GM20000 (cell line): ENCODE measurements around the gene STX8.

Experiments
- DNase-seq: peaks from one replicate; pipeline ENCODE4 v3.0.0; 2012; ENCODE audit warnings: low spot score
- CTCF ChIP-seq: IDR thresholded peaks from 2 replicates; pipeline ENCODE4 v1.5.1; 2012; ENCODE audit warnings: mild to moderate bottlenecking, control low read depth; ENCODE audit errors: extremely low read depth, missing control alignments

STX8 gene

GRCh38 chr17:9432134-9432885 lies 143.3 kb downstream of the STX8 start:
- DNase-seq: peak; percentile 57

GRCh38 chr17:9431620-9432019 lies 144.0 kb downstream of the STX8 start:
- TF ChIP-seq CTCF: no peak
- no peak for DNase-seq

More at GRCh38 chr17:9432134-9432885, 143.3 kb downstream of the STX8 start:
- no peak for TF ChIP-seq CTCF

GRCh38 chr17:9427465-9428315 lies 147.9 kb downstream of the STX8 start:
- DNase-seq: no peak
- TF ChIP-seq CTCF: no peak

GRCh38 chr17:9424071-9424640 lies 151.5 kb downstream of the STX8 start:
- no peak for TF ChIP-seq CTCF
- DNase-seq: no peak

GRCh38 chr17:9421525-9421924 lies 154.1 kb downstream of the STX8 start:
- no peak for TF ChIP-seq CTCF
- DNase-seq: no peak

- DNase-seq: no peak
These were observed 155.6 kb downstream of the STX8 start for GRCh38 chr17:9419932-9420453.

More at GRCh38 chr17:9419932-9420453, 155.6 kb downstream of the STX8 start:
- no peak for TF ChIP-seq CTCF
